ENCODE data around the gene PTPRD. TPM values are rescaled to one million over a fixed set of nuclear protein-coding genes. Genes with fewer than 3 reads are reported as not detected.

Gene PTPRD
- total and polyA plus RNA-seq, 9 of the 15 experiments (the other 6 are each of a cell fraction or from before 2014, with no cell fraction given) = 0.11 TPM; not detected in 8

DNA sequence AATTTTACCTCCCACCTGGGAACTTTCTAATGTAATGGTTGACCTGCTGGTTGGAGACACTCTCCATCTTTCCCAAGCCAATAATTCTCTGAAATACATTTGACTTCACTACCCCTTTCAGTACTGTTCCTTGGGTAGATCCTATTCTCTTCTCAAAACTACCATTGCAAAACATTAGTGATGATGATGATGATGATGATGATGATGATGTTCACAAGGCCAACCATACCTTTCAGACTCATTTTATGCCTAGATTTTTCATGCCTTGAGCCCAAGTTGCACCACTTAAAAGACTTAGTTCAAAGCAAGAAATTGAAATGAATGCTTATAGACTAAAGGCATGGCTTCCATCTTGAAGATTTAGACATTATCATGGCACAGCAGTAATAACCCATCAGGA lies 1672.2 kb downstream of the PTPRD start:
- no peaks in the 10 kb centered on the region for H3K9me3 ChIP-seq (replicated peaks; ENCODE audit: control insufficient read depth, insufficient read depth, low read depth, low read length)
- ATAC-seq (no peak), DNase-seq (ENCODE audit: extremely low read depth in 1 of 4, low spot score in 3 of 4) (no peak), FAIRE-seq (no peak)
- BruUV-seq (replicated peaks) = no TSS peak
- H4K20me1 ChIP-seq (replicated peaks; ENCODE audit: control insufficient read depth, insufficient read depth, low read length) = no peaks in the 10 kb centered on the region
- no peak overlapping the region for H3K4me2 ChIP-seq (ENCODE audit: insufficient read depth, low read length)
- ChIA-PET CTCF (ENCODE audit: low intra/inter-chr PET ratio) (no interaction called here), POLR2A (no interaction called here)
- no peaks in the 10 kb centered on the region for H3K27me3 ChIP-seq (ENCODE audit: control insufficient read depth in 2 of 2, insufficient read depth in 2 of 2, low read length in 2 of 2)
- H3K9ac ChIP-seq (ENCODE audit: insufficient read depth in 1 of 2, low read depth in 2 of 2, low read length in 2 of 2) = no peak overlapping the region
- no peaks in the 10 kb centered on the region for H3K79me2 ChIP-seq (ENCODE audit: control insufficient read depth, insufficient read depth, low read length)
- no peaks in the 10 kb centered on the region for H3K4me1 ChIP-seq (replicated peaks in 1 of 2; ENCODE audit: control insufficient read depth in 2 of 2, insufficient read depth in 2 of 2, low read length in 2 of 2)
- no peak overlapping the region for H2AFZ ChIP-seq (ENCODE audit: low read depth, low read length)
- intact Hi-C loops (cut with micrococcal nuclease) = no loop called here
- H3K4me3 ChIP-seq = no peak overlapping the region
- H3K36me3 ChIP-seq (ENCODE audit: control insufficient read depth, insufficient read depth, low read length) = no peaks in the 10 kb centered on the region
- in situ Hi-C loops (cut with MboI) = no loop called here
- no peak overlapping the region for H3K27ac ChIP-seq (ENCODE audit: extremely low read depth, low read depth, low read length)
- H3K9me1 ChIP-seq (ENCODE audit: control insufficient read depth, insufficient read depth, low read length) = no peaks in the 10 kb centered on the region
- TF ChIP-seq, protein P1, sequence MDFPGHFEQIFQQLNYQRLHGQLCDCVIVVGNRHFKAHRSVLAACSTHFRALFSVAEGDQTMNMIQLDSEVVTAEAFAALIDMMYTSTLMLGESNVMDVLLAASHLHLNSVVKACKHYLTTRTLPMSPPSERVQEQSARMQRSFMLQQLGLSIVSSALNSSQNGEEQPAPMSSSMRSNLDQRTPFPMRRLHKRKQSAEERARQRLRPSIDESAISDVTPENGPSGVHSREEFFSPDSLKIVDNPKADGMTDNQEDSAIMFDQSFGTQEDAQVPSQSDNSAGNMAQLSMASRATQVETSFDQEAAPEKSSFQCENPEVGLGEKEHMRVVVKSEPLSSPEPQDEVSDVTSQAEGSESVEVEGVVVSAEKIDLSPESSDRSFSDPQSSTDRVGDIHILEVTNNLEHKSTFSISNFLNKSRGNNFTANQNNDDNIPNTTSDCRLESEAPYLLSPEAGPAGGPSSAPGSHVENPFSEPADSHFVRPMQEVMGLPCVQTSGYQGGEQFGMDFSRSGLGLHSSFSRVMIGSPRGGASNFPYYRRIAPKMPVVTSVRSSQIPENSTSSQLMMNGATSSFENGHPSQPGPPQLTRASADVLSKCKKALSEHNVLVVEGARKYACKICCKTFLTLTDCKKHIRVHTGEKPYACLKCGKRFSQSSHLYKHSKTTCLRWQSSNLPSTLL (IDR thresholded peaks at IDR 0.05) = no peak
- no peak for TF ChIP-seq CSDE1 (IDR thresholded peaks at IDR 0.05)
- TF ChIP-seq MCM2 (IDR thresholded peaks at IDR 0.05; ENCODE audit: low read depth) = no peak
- TF ChIP-seq, protein P2, sequence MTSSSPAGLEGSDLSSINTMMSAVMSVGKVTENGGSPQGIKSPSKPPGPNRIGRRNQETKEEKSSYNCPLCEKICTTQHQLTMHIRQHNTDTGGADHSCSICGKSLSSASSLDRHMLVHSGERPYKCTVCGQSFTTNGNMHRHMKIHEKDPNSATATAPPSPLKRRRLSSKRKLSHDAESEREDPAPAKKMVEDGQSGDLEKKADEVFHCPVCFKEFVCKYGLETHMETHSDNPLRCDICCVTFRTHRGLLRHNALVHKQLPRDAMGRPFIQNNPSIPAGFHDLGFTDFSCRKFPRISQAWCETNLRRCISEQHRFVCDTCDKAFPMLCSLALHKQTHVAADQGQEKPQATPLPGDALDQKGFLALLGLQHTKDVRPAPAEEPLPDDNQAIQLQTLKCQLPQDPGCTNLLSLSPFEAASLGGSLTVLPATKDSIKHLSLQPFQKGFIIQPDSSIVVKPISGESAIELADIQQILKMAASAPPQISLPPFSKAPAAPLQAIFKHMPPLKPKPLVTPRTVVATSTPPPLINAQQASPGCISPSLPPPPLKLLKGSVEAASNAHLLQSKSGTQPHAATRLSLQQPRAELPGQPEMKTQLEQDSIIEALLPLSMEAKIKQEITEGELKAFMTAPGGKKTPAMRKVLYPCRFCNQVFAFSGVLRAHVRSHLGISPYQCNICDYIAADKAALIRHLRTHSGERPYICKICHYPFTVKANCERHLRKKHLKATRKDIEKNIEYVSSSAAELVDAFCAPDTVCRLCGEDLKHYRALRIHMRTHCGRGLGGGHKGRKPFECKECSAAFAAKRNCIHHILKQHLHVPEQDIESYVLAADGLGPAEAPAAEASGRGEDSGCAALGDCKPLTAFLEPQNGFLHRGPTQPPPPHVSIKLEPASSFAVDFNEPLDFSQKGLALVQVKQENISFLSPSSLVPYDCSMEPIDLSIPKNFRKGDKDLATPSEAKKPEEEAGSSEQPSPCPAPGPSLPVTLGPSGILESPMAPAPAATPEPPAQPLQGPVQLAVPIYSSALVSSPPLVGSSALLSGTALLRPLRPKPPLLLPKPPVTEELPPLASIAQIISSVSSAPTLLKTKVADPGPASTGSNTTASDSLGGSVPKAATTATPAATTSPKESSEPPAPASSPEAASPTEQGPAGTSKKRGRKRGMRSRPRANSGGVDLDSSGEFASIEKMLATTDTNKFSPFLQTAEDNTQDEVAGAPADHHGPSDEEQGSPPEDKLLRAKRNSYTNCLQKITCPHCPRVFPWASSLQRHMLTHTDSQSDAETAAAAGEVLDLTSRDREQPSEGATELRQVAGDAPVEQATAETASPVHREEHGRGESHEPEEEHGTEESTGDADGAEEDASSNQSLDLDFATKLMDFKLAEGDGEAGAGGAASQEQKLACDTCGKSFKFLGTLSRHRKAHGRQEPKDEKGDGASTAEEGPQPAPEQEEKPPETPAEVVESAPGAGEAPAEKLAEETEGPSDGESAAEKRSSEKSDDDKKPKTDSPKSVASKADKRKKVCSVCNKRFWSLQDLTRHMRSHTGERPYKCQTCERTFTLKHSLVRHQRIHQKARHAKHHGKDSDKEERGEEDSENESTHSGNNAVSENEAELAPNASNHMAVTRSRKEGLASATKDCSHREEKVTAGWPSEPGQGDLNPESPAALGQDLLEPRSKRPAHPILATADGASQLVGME (CRISPR knock-in tag; IDR thresholded peaks at IDR 0.05) = no peak
- TF ChIP-seq TCFL5 (CRISPR knock-in tag; conservative IDR thresholded peaks at IDR 0.05) = no peak
- no peak for TF ChIP-seq SMARCC2 (IDR thresholded peaks at IDR 0.05; ENCODE audit: low read depth)
- no peak for TF ChIP-seq TBP (optimal IDR thresholded peaks at IDR 0.05; ENCODE audit: low read depth, low read length)
- no peak for TF ChIP-seq PRMT5 (CRISPR knock-in tag; IDR thresholded peaks at IDR 0.05)
- TF ChIP-seq ZNF224 (CRISPR knock-in tag; IDR thresholded peaks at IDR 0.05) = no peak
- no peak for TF ChIP-seq CBX3 (IDR thresholded peaks at IDR 0.05; ENCODE audit: borderline replicate concordance in 1 of 2, low read length in 2 of 2)
- no peak for TF ChIP-seq ESRRB (CRISPR knock-in tag; IDR thresholded peaks at IDR 0.05; ENCODE audit: borderline replicate concordance)
- TF ChIP-seq, protein P3, sequence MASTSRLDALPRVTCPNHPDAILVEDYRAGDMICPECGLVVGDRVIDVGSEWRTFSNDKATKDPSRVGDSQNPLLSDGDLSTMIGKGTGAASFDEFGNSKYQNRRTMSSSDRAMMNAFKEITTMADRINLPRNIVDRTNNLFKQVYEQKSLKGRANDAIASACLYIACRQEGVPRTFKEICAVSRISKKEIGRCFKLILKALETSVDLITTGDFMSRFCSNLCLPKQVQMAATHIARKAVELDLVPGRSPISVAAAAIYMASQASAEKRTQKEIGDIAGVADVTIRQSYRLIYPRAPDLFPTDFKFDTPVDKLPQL (IDR thresholded peaks at IDR 0.05; ENCODE audit: extremely low read depth, insufficient read length) = no peak
- no peak for TF ChIP-seq MTA2 (IDR thresholded peaks at IDR 0.05; ENCODE audit: low read depth)
- TF ChIP-seq, protein P4, sequence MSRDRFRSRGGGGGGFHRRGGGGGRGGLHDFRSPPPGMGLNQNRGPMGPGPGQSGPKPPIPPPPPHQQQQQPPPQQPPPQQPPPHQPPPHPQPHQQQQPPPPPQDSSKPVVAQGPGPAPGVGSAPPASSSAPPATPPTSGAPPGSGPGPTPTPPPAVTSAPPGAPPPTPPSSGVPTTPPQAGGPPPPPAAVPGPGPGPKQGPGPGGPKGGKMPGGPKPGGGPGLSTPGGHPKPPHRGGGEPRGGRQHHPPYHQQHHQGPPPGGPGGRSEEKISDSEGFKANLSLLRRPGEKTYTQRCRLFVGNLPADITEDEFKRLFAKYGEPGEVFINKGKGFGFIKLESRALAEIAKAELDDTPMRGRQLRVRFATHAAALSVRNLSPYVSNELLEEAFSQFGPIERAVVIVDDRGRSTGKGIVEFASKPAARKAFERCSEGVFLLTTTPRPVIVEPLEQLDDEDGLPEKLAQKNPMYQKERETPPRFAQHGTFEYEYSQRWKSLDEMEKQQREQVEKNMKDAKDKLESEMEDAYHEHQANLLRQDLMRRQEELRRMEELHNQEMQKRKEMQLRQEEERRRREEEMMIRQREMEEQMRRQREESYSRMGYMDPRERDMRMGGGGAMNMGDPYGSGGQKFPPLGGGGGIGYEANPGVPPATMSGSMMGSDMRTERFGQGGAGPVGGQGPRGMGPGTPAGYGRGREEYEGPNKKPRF (IDR thresholded peaks at IDR 0.05; ENCODE audit: low read depth, low read length) = no peak
